Testis (tissue), 2 donors: ENCODE measurements around the gene CFAP61.

Source experiments
- CTCF ChIP-seq, 3 experiments: fragments of 450-650 bp in 2 of 3; fragments of 200-600 bp in 1 of 3; sonication (generic) in 1 of 3; IDR thresholded peaks; one replicate each; pipeline ENCODE4 v1.5.1; 2016 to 2019; ENCODE audit warnings: antibody characterized with exemption in 3 of 3, mild to moderate bottlenecking in 2 of 3, moderate library complexity in 1 of 3
- POLR2A ChIP-seq: fragments of 450-650 bp; IDR thresholded peaks from one replicate; pipeline ENCODE4 v1.6.1; 2017; ENCODE audit warnings: antibody characterized with exemption, mild to moderate bottlenecking, moderate library complexity

- TF ChIP-seq CTCF (IDR thresholded peaks at IDR 0.05) (no peak), POLR2A (no peak)
Observed at GRCh38 chr20:20063941-20064702, 11.8 kb downstream of the CFAP61 start.
